Neural progenitor cell (in vitro differentiated cells): ENCODE data around the gene MSGN1.

ENCODE experiments used
- CTCF ChIP-seq: fragments of 200-600 bp; sonication (generic); IDR thresholded peaks from 2 replicates; pipeline ENCODE4 v1.5.1; 2017; ENCODE audit warnings: antibody characterized with exemption, mild to moderate bottlenecking
- EZH2 ChIP-seq: fragments of 200-600 bp; sonication (generic); IDR thresholded peaks from 2 replicates; pipeline ENCODE4 v1.6.1; 2017; ENCODE audit warnings: antibody characterized with exemption, mild to moderate bottlenecking, moderate library complexity

- no peak for TF ChIP-seq CTCF
- TF ChIP-seq EZH2: no peak
Observed at GRCh38 chr2:17815468-17816184, 634 bp upstream of the MSGN1 start.
